ENCODE results near the gene GON7.
"Not testable (repeated sequence)": the region's sequence is repeated elsewhere in the genome, so short reads cannot be mapped to it uniquely, and the experiment has no call there.

The GON7 gene

DNA sequence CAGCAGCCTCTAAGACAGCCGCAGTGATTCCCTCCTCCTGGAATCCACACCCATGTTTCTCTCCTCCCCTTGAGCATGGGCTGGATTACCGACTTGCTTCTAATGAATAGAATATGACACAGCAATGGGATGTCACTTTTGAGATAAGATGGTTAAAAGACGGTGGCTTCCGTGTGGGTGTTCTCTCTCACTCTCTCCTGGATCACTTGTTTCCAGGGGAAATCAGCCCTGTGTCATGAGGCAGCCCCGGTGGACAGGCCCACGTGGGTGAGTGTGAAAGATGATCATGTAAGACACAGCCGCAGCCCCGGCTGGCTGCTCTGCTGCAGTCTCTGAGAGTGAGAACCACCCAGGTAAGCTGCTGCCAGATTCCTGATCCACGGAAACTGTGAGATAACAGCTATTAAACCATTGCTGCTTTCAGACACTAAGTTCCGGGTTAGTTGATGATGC, 32.9 kb downstream of the GON7 start:
- no peaks in the 10 kb centered on the region for H3K27me3 ChIP-seq (ENCODE audit: control insufficient read depth, insufficient read depth, low read length)
- DNase-seq (ENCODE audit: low read depth, low spot score): no peak
- no CpG with 5 or more reads among the region's 10 CpGs for WGBS (ENCODE audit: insufficient coverage, insufficient read length)

DNA sequence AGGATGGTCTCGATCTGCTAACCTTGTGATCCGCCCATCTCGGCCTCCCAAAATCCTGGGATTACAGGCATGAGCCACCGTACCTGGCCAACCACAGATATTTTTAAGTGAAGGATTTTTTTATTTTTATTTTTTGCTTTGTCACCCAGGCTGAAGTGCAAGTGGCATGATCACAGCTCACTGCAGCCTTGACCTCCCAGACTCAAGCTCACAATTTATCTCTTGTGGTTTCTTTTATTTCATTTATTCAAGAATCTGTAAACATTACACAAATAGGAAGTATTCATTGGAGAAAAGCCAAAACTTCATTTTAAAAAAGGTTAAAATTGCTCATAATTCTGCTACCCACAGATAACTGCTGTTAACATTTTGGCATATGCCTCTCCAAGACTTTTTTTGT, 35.5 kb downstream of the GON7 start:
- H3K36me3 ChIP-seq (ENCODE audit: control insufficient read depth, insufficient read depth, low read length): no peaks in the 10 kb centered on the region
- WGBS (ENCODE audit: insufficient coverage, insufficient read length): no CpG with 5 or more reads among the region's 4 CpGs
- no peak overlapping the region for H3K4me3 ChIP-seq (ENCODE audit: low read length)
- H3K9me3 ChIP-seq (ENCODE audit: control insufficient read depth, insufficient read depth, low read length): no peaks in the 10 kb centered on the region
- H3K27ac ChIP-seq (ENCODE audit: low read length): no peak overlapping the region
- DNase-seq (ENCODE audit: low read depth, low spot score): no peak
- H3K4me1 ChIP-seq (ENCODE audit: control insufficient read depth, insufficient read depth, low read length): no peaks in the 10 kb centered on the region
- no peaks in the 10 kb centered on the region for H3K27me3 ChIP-seq (ENCODE audit: control insufficient read depth, insufficient read depth, low read length)

More for the DNA sequence above, 32.9 kb downstream of the GON7 start:
- Histone ChIP-seq H3K27ac (ENCODE audit: low read length) (no peak overlapping the region), H3K4me1 (ENCODE audit: control insufficient read depth, insufficient read depth, low read length) (no peaks in the 10 kb centered on the region), H3K36me3 (ENCODE audit: control insufficient read depth, insufficient read depth, low read length) (no peaks in the 10 kb centered on the region), H3K4me3 (ENCODE audit: low read length) (no peak overlapping the region), H3K9me3 (ENCODE audit: control insufficient read depth, insufficient read depth, low read length) (no peaks in the 10 kb centered on the region)

DNA sequence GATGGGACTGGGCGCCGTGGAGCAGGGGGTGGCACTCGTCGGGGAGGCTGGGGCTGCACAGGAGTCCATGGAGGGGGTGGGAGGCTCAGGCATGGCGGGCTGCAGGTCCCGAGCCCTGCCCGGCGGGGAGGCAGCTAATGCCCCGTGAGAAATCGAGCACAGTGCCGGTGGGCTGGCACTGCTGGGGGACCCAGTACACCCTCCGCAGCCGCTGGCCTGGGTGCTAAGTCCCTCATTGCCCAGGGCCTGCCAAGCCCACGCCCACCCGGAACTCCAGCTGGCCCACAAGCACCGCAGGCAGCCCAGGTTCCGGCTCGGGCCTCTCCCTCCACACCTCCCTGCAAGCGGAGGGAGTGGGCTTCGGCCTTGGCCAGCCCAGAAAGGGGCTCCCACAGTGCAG, 36.7 kb downstream of the GON7 start:
- not testable (repeated sequence) for H3K9me3 ChIP-seq (ENCODE audit: control insufficient read depth, insufficient read depth, low read length); H3K27ac ChIP-seq (ENCODE audit: low read length); H3K4me1 ChIP-seq (ENCODE audit: control insufficient read depth, insufficient read depth, low read length); H3K36me3 ChIP-seq (ENCODE audit: control insufficient read depth, insufficient read depth, low read length); H3K27me3 ChIP-seq (ENCODE audit: control insufficient read depth, insufficient read depth, low read length); DNase-seq (ENCODE audit: low read depth, low spot score); H3K4me3 ChIP-seq (ENCODE audit: low read length)
- WGBS (ENCODE audit: insufficient coverage, insufficient read length): no CpG with 5 or more reads among the region's 20 CpGs

DNA sequence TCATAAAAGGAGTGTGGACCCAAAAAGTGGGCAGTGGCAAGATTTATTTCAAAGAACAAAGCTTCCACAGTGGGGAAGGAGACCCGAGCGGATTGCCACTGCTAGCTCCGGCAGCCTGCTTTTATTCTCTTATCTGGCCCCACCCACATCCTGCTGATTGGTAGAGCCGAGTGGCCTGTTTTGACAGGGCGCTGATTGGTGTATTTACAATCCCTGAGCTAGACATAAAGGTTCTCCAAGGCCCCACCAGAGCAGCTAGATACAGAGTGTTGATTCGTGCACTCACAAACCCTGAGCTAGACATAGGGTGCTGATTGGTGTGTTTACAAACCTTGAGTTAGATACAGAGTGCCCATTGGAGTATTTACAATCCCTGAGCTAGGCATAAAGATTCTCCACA, 37.2 kb downstream of the GON7 start:
- not testable (repeated sequence) for H3K9me3 ChIP-seq (ENCODE audit: control insufficient read depth, insufficient read depth, low read length); H3K27ac ChIP-seq (ENCODE audit: low read length); H3K27me3 ChIP-seq (ENCODE audit: control insufficient read depth, insufficient read depth, low read length); H3K36me3 ChIP-seq (ENCODE audit: control insufficient read depth, insufficient read depth, low read length); H3K4me1 ChIP-seq (ENCODE audit: control insufficient read depth, insufficient read depth, low read length); H3K4me3 ChIP-seq (ENCODE audit: low read length); DNase-seq (ENCODE audit: low read depth, low spot score)
- WGBS (ENCODE audit: insufficient coverage, insufficient read length): no CpG with 5 or more reads among the region's 6 CpGs

DNA sequence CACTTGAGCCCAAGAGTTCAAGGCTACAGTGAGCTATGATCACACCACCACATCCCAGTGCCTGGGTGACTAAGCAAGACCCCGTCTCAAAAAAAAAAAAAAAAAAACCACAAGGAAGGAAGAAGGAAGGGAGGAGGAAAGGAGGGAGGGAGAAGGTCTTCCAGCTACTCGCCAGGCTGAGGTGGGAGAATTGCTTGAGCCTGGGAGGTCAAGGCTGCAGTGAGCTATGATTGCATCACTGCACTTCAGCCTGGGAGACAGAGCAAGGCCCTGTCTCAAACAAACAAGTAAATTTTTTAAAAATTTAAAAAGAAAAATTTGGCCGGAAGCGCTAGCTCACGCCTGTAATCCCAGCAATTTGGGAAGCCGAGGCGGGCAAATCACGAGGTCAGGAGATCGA, 38.3 kb downstream of the GON7 start:
- not testable (repeated sequence) for H3K36me3 ChIP-seq (ENCODE audit: control insufficient read depth, insufficient read depth, low read length); DNase-seq (ENCODE audit: low read depth, low spot score); H3K9me3 ChIP-seq (ENCODE audit: control insufficient read depth, insufficient read depth, low read length); H3K27ac ChIP-seq (ENCODE audit: low read length); H3K27me3 ChIP-seq (ENCODE audit: control insufficient read depth, insufficient read depth, low read length); H3K4me1 ChIP-seq (ENCODE audit: control insufficient read depth, insufficient read depth, low read length); H3K4me3 ChIP-seq (ENCODE audit: low read length)
- WGBS (ENCODE audit: insufficient coverage, insufficient read length): no CpG with 5 or more reads among the region's 9 CpGs

DNA sequence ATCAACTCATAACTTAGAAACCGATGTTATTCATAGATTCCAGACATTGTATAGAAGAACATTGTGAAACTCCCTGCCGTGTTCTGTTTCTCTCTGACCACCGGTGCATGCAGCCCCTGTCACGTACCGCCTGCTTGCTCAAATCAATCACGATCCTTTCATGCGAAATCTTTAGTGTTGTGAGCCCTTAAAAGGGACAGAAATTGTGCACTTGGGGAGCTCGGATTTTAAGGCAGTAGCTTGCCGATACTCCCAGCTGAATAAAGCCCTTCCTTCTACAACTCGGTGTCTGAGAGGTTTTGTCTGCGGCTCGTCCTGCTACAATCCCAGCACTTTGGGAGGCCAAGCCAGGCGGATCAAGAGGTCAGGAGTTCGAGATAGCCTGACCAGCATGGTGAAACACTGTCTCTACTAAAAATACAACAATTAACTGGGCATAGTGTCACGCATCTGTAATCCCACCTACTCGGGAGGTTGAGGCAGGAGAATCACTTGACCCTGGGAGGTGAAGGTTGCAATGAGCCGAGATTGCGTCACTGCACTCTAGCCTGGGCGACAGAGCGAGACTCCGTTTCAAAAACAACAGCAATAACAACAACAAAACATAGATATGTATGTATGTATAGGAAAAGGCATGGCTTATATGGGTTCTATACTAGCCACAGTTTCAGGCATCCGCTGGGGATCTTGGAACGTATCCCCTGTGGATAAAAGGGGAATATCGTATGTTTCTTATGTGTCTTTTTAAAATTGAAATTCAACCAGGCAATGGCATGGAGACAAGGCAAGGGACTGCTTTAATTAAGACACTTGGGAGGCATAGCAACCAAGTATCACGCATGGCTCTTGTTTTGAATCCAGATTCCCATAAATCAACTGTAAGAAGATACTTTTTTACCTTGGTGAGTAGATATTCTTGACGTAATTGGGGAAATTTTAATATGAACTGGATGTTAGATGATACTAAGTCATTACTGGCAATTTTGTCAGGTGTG, 41.3 kb downstream of the GON7 start:
- not testable (repeated sequence) for H3K4me3 ChIP-seq (ENCODE audit: low read length); H3K27ac ChIP-seq (ENCODE audit: low read length); H3K36me3 ChIP-seq (ENCODE audit: control insufficient read depth, insufficient read depth, low read length); H3K9me3 ChIP-seq (ENCODE audit: control insufficient read depth, insufficient read depth, low read length); H3K27me3 ChIP-seq (ENCODE audit: control insufficient read depth, insufficient read depth, low read length); DNase-seq (ENCODE audit: low read depth, low spot score); H3K4me1 ChIP-seq (ENCODE audit: control insufficient read depth, insufficient read depth, low read length)
- no CpG with 5 or more reads among the region's 26 CpGs for WGBS (ENCODE audit: insufficient coverage, insufficient read length)

DNA sequence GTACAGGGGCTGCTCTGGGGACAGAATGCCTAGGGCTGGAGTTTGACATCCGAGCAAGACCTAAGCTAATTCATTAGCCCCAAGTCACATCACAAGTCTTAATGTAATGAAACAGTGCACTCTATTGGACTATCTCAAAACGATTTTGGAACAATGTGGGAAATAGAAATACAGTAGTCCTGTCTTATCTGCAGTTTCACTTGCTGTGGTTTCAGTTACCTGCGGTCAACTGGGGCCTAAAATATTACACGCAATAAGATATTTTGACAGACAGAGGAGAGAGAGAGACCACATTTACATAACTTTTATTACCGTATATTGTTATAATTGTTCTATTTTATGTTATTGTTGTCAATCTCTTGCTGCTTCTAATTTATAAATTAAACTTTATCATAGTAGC, 43.3 kb downstream of the GON7 start:
- H3K27me3 ChIP-seq (ENCODE audit: control insufficient read depth, insufficient read depth, low read length): no peaks in the 10 kb centered on the region
- WGBS (ENCODE audit: insufficient coverage, insufficient read length): no CpG with 5 or more reads among the region's 5 CpGs
- H3K27ac ChIP-seq (ENCODE audit: low read length): no peak overlapping the region
- H3K4me3 ChIP-seq (ENCODE audit: low read length): no peak overlapping the region
- no peaks in the 10 kb centered on the region for H3K9me3 ChIP-seq (ENCODE audit: control insufficient read depth, insufficient read depth, low read length)
- no peak for DNase-seq (ENCODE audit: low read depth, low spot score)
- no peaks in the 10 kb centered on the region for H3K36me3 ChIP-seq (ENCODE audit: control insufficient read depth, insufficient read depth, low read length)
- H3K4me1 ChIP-seq (ENCODE audit: control insufficient read depth, insufficient read depth, low read length): 0 out of 2 replicates have a peak, but pooled peaks cover 3% of the 10 kb centered on the region

DNA sequence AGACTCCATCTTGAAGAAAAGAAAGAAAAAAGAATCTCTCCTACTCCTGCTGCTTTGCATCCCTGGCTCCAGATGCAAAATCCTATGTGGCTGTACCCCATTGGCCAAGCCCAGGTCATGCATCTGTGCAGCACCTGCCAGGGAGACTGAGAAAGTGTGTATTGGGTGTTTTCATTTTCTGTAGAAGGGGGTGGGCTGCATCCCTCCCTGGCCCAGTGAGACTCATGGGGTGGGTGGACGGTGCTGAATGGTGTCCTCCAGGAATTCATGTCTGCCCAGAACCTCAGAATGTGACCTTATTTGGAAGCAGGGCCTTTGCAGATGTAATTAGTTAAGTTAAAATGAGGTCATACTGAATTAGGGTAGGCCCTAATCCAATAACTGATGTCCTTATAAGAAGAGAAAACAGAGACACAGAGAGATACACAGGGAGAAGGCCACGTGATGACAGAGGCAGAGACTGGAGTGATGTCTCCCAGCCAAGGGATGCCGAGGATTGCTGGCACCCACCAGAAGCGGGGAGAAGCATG, 45.4 kb downstream of the GON7 start:
- no peaks in the 10 kb centered on the region for H3K27me3 ChIP-seq (ENCODE audit: control insufficient read depth, insufficient read depth, low read length)
- 0 out of 2 replicates have a peak, but pooled peaks cover 3% of the 10 kb centered on the region for H3K4me1 ChIP-seq (ENCODE audit: control insufficient read depth, insufficient read depth, low read length)
- WGBS (ENCODE audit: insufficient coverage, insufficient read length): no CpG with 5 or more reads among the region's 4 CpGs
- no peak for DNase-seq (ENCODE audit: low read depth, low spot score)
- no peaks in the 10 kb centered on the region for H3K36me3 ChIP-seq (ENCODE audit: control insufficient read depth, insufficient read depth, low read length)
- no peaks in the 10 kb centered on the region for H3K9me3 ChIP-seq (ENCODE audit: control insufficient read depth, insufficient read depth, low read length)
- H3K27ac ChIP-seq (ENCODE audit: low read length): no peak overlapping the region
- no peak overlapping the region for H3K4me3 ChIP-seq (ENCODE audit: low read length)

DNA sequence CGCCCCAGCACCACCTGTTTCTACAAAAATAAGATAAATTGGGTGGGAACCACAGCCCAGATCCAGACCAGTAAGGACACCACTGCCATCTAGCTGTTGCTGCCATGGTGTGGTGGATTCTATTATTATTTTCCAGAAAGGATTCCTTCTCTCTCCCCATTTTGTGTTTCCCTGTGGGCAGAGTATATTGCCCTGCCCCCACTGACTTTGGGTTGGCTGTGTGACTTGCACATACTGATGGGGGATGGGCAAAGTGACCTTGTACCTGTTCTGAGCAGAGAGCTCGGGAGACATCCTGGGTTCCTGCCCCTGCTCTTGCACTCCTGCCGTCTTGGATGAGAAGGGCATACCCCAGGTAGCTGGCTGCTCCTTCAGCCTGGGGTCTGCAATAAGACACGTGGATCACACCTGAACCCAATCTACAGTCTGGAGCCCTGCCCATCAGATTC, 46.5 kb downstream of the GON7 start:
- DNase-seq (ENCODE audit: low read depth, low spot score): no peak

DNA sequence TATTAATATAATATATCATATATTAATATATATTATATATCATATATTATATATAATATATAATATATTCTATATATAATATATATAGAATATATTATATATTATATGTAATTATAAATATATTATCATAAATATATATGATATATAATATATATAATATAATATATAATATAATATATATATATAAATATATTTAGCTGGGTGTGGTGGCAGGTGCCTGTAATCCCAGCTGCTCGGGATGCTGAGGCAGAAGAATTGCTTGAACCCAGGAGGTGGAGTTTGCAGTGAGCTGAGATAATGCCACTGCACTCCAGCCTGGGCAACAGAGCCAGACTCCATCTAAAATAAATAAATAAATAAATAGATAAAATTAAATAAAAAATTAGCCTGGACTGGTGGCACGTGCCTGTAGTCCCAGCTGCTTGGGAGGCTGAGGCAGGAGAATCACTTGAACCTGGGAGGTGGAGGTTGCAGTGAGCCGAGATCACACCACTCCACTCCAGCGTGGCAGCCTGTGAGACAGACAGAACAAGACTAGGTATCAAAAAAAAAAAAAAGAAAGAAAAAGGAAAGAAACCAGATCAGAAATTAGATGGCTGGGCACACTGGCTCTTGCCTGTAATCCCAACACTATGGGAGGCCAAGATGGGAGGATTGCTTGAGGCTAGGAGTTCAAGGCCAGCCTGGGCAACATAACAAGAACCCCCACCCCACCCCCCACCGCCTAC, 47.1 kb downstream of the GON7 start:
- not testable (repeated sequence) for H3K36me3 ChIP-seq (ENCODE audit: control insufficient read depth, insufficient read depth, low read length); H3K4me3 ChIP-seq (ENCODE audit: low read length); H3K27me3 ChIP-seq (ENCODE audit: control insufficient read depth, insufficient read depth, low read length); H3K4me1 ChIP-seq (ENCODE audit: control insufficient read depth, insufficient read depth, low read length); H3K9me3 ChIP-seq (ENCODE audit: control insufficient read depth, insufficient read depth, low read length); DNase-seq (ENCODE audit: low read depth, low spot score); H3K27ac ChIP-seq (ENCODE audit: low read length)
- no CpG with 5 or more reads among the region's 5 CpGs for WGBS (ENCODE audit: insufficient coverage, insufficient read length)

More for the DNA sequence above, 46.5 kb downstream of the GON7 start:
- no peak overlapping the region for H3K4me3 ChIP-seq (ENCODE audit: low read length)
- H3K36me3 ChIP-seq (ENCODE audit: control insufficient read depth, insufficient read depth, low read length): no peaks in the 10 kb centered on the region
- no peaks in the 10 kb centered on the region for H3K9me3 ChIP-seq (ENCODE audit: control insufficient read depth, insufficient read depth, low read length)
- H3K27me3 ChIP-seq (ENCODE audit: control insufficient read depth, insufficient read depth, low read length): no peaks in the 10 kb centered on the region
- whole genome bisulfite sequencing (ENCODE audit: insufficient coverage, insufficient read length): no CpG with 5 or more reads among the region's 4 CpGs
- no peak overlapping the region for H3K27ac ChIP-seq (ENCODE audit: low read length)
- H3K4me1 ChIP-seq (ENCODE audit: control insufficient read depth, insufficient read depth, low read length): 0 out of 2 replicates have a peak, but pooled peaks cover 3% of the 10 kb centered on the region
